ENCODE data around the gene KRT34.

KRT34 gene

DNA sequence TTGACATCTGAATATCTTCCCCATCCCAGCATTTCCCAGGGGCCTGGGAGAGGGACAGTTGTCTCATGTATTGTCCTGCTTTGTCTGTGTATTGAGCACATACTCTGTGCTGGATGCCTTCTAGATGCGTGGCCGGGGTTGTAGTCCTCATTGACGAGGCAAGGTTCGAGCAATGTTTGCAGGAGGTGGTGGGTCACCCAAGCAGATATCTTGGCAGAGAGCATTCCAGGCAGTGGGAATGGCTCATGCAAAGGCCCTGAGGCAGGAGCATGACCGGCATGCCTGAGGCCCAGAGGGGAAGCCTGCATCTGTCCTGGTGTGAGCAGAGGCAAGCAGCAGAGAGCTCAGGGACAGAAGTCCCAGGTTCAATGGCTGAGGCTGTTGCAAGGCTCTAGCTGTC lies 49.0 kb downstream of the KRT34 start:
- peak overlapping the region; percentile 84 for H3K27ac Mint-ChIP-seq
- peaks cover 59% of the 10 kb centered on the region for H3K4me1 Mint-ChIP-seq
- no peaks in the 10 kb centered on the region for H3K27me3 Mint-ChIP-seq
- H3K9me3 Mint-ChIP-seq = no peaks in the 10 kb centered on the region
- H3K4me3 Mint-ChIP-seq = no peak overlapping the region
- no peaks in the 10 kb centered on the region for H3K36me3 Mint-ChIP-seq

GRCh38 chr17:41332239-41332638 lies 49.9 kb downstream of the KRT34 start:
- Mint-ChIP-seq H3K36me3 (no peaks in the 10 kb centered on the region), H3K27ac (no peak overlapping the region), H3K27me3 (no peaks in the 10 kb centered on the region)

GRCh38 chr17:41331606-41332005 lies 50.5 kb downstream of the KRT34 start:
- Mint-ChIP-seq H3K9me3 (no peaks in the 10 kb centered on the region), H3K27ac (no peak overlapping the region), H3K4me3 (no peak overlapping the region), H3K4me1 (peaks cover 62% of the 10 kb centered on the region), H3K27me3 (no peaks in the 10 kb centered on the region), H3K36me3 (no peaks in the 10 kb centered on the region)

More at GRCh38 chr17:41332239-41332638, 49.9 kb downstream of the KRT34 start:
- Mint-ChIP-seq H3K4me1 (peaks cover 56% of the 10 kb centered on the region), H3K4me3 (no peak overlapping the region), H3K9me3 (no peaks in the 10 kb centered on the region)

- H3K9me3 Mint-ChIP-seq = no peaks in the 10 kb centered on the region
- no peaks in the 10 kb centered on the region for H3K36me3 Mint-ChIP-seq
- H3K27me3 Mint-ChIP-seq = no peaks in the 10 kb centered on the region
- peaks cover 57% of the 10 kb centered on the region for H3K4me1 Mint-ChIP-seq
- H3K27ac Mint-ChIP-seq = no peak overlapping the region
- H3K4me3 Mint-ChIP-seq = no peak overlapping the region
These were observed 52.7 kb downstream of the KRT34 start for GRCh38 chr17:41329279-41329948.

DNA sequence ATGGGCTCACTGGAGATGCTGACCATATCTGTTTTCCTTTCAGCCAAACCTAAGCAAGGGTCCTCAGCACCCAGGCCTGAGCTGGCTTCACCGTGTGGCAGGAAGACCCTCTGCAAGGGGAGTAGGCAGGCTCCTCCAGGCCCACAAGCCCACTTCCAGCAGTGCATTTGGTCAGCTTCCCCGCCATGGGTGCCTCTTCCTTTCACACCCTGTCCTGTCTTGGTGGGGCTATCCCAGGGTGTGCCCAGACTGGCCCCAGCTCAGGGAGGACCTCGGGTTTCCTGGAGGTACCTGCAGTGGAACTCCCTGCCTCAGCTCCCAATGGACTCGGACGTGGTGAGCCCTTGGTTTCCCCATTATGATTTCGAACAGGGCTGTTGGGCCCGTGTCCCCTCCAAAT lies 53.9 kb downstream of the KRT34 start:
- H3K36me3 Mint-ChIP-seq = no peaks in the 10 kb centered on the region
- H3K4me1 Mint-ChIP-seq = peaks cover 57% of the 10 kb centered on the region
- no peaks in the 10 kb centered on the region for H3K27me3 Mint-ChIP-seq
- no peaks in the 10 kb centered on the region for H3K9me3 Mint-ChIP-seq
- no peak overlapping the region for H3K4me3 Mint-ChIP-seq
- H3K27ac Mint-ChIP-seq = no peak overlapping the region

All from activated naive CD4-positive, alpha-beta T cell treated with anti-CD3 and anti-CD28 coated beads, Interleukin-2, amount 50 U/mL, for 24 hours (primary cell).